Measurements from ENCODE around the gene BTBD1.
"Not testable (repeated sequence)": the region's sequence is repeated elsewhere in the genome, so short reads cannot be mapped to it uniquely, and the experiment has no call there.

Gene BTBD1

GRCh38 chr15:83092309-83092976 is 25.4 kb upstream of the BTBD1 start:
- no peak for DNase-seq

- DNase-seq = not testable (repeated sequence)
Measured at GRCh38 chr15:83091965-83092308, 24.9 kb upstream of the BTBD1 start.

- DNase-seq = no peak
Measured at GRCh38 chr15:83090465-83090864, 23.4 kb upstream of the BTBD1 start.

- DNase-seq = no peak
Measured at GRCh38 chr15:83088876-83089275, 21.8 kb upstream of the BTBD1 start.

- no peak for DNase-seq
Measured at GRCh38 chr15:83087576-83087975, 20.5 kb upstream of the BTBD1 start.

GRCh38 chr15:83085864-83086552 is 19.0 kb upstream of the BTBD1 start:
- DNase-seq = not testable (repeated sequence)

- DNase-seq = not testable (repeated sequence)
Measured at GRCh38 chr15:83085461-83085860, 18.4 kb upstream of the BTBD1 start.

GRCh38 chr15:83082730-83083386 is 15.8 kb upstream of the BTBD1 start:
- no peak for DNase-seq

GRCh38 chr15:83081256-83082014 is 14.4 kb upstream of the BTBD1 start:
- no peak for DNase-seq

- no peak for DNase-seq
Measured at GRCh38 chr15:83078712-83079111, 11.7 kb upstream of the BTBD1 start.

- DNase-seq = no peak
Measured at GRCh38 chr15:83077491-83078230, 10.6 kb upstream of the BTBD1 start.

GRCh38 chr15:83069211-83069642 is 2.2 kb upstream of the BTBD1 start:
- not testable (repeated sequence) for DNase-seq

GRCh38 chr15:83068054-83068453 is 1.0 kb upstream of the BTBD1 start:
- DNase-seq = no peak

GRCh38 chr15:83067638-83067962 is 548 bp upstream of the BTBD1 start:
- no peak for DNase-seq

- peak; percentile 9 for DNase-seq
Measured at GRCh38 chr15:83066034-83066733, 868 bp downstream of the BTBD1 start.

GRCh38 chr15:83065431-83065830 is 1.6 kb downstream of the BTBD1 start:
- DNase-seq = no peak

- DNase-seq = no peak
Measured at GRCh38 chr15:83064859-83065258, 2.2 kb downstream of the BTBD1 start.

GRCh38 chr15:83063551-83063950 is 3.5 kb downstream of the BTBD1 start:
- DNase-seq = no peak

GRCh38 chr15:83062768-83063180 is 4.3 kb downstream of the BTBD1 start:
- no peak for DNase-seq

- DNase-seq = no peak
Measured at GRCh38 chr15:83061680-83062079, 5.4 kb downstream of the BTBD1 start.

- no peak for DNase-seq
Measured at GRCh38 chr15:83057696-83058376, 9.2 kb downstream of the BTBD1 start.

GRCh38 chr15:83057002-83057401 is 10.1 kb downstream of the BTBD1 start:
- no peak for DNase-seq

All from stimulated activated CD4-positive, alpha-beta T cell treated with anti-CD3 and anti-CD28 coated beads, Interleukin-4, amount 100 ng/mL, for 1 hour (primary cell).